Measurements from ENCODE around the gene F7.
"Not testable (repeated sequence)": the region's sequence is repeated elsewhere in the genome, so short reads cannot be mapped to it uniquely, and the experiment has no call there.

F7 gene

GRCh38 chr13:113157206-113157928 lies 51.8 kb downstream of the F7 start:
- DNase-seq = no peak

GRCh38 chr13:113157929-113158747 lies 52.5 kb downstream of the F7 start, which contains the start of gene PROZ:
PROZ (plus strand) TSS chr13:113158648; CDS start chr13:113158661, 13 bp downstream.
- DNase-seq = no peak

GRCh38 chr13:113158946-113159345 lies 53.4 kb downstream of the F7 start:
- no peak for DNase-seq

GRCh38 chr13:113159701-113160100 lies 54.1 kb downstream of the F7 start:
- DNase-seq = no peak

- no peak for DNase-seq
These were observed 55.4 kb downstream of the F7 start for GRCh38 chr13:113160983-113161382.

GRCh38 chr13:113161433-113161832 lies 55.8 kb downstream of the F7 start:
- no peak for DNase-seq

GRCh38 chr13:113161975-113162374 lies 56.4 kb downstream of the F7 start:
- DNase-seq = not testable (repeated sequence)

GRCh38 chr13:113162783-113163685 lies 57.4 kb downstream of the F7 start:
- DNase-seq = no peak

GRCh38 chr13:113164492-113164891 lies 58.9 kb downstream of the F7 start:
- no peak for DNase-seq

GRCh38 chr13:113166266-113166665 lies 60.7 kb downstream of the F7 start:
- DNase-seq = no peak

- no peak for DNase-seq
These were observed 61.1 kb downstream of the F7 start for GRCh38 chr13:113166681-113167080.

GRCh38 chr13:113167155-113167554 lies 61.6 kb downstream of the F7 start:
- DNase-seq = no peak

- DNase-seq = no peak
These were observed 62.0 kb downstream of the F7 start for GRCh38 chr13:113167575-113167974.

GRCh38 chr13:113168211-113168610 lies 62.6 kb downstream of the F7 start:
- no peak for DNase-seq

- DNase-seq = no peak
These were observed 64.0 kb downstream of the F7 start for GRCh38 chr13:113169277-113170272.
